ENCODE results near the gene ZFYVE28.

Gene ZFYVE28

DNA sequence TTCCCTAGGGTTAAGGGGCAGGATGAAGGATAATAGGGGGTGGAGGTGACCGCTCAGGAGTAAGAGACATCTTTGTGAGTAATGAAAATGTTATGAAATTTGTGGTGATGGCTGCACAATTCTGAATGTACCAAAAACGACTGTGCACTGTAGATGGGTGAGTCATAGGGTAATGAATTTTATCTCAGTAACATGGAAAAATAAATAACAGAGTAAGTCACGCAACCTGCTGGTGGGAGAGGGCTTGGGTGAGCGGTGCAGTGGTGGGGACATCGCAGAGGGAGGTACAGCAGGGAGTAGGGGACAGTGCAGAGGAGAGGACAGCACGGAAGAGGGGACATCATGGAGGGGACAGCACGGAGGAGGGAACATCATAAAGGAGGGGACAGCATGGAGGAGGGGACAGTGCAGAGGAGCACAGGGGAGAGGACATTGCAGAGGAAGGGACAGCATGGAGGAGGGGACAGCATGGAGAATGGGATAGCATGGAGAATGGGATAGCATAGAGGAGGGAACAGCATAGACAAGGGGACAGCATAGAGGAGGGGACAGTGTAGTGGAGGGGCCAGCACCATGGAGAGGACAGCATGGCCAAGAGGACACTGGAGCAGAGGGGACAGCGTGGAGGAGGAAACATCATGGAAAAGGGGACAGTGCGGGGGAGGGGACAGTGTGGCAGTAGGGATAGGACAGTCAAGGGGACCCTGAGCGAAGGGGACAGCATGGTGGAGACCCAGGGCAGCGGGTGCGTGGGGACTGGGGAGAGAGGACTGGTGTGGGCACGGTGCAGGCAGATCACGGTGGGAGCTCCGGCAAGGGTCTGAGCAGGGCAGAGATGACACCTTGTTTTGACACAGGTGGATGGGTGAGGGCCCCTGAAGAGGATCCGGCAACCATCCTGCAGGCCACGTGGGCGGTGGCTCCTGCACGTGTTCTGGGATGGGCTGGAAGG, 88.1 kb downstream of the ZFYVE28 start:
- DNase-seq: peak; percentile 96

DNA sequence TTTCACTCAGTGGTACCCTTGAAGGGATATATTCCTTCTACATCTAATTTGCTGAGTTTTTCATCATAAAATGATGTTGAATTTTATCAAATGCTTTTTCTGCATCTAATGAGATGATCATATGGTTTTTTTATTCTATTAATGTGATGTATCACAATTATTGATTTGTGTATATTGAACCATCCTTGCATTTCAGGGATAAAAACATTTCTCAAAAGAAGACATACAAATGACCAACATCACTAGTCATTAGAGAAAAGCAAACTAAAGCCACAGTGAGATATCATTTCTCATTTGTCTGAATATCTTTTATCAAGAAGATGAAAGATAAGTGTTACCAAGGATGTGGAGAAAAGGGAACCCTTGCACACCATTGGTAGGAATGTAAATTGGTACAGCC, 90.9 kb downstream of the ZFYVE28 start:
- DNase-seq: no peak

DNA sequence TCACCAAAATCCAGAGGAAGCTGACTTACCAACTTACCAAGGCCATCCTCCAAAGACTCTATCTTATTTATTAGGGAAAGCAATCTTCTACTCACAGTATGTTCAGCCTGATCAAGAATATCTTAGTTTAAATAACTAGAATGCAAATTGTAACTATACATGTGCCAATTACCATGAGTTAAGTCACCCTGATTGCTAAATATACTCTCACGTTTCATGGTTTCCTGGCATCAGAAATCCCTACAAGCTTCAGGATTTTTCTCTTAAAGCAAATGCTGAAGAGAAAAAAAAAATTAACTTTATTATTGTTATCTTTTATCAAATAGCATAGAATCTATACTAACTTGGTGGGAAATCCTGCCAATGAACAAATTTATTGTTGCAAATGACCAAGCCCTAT, 93.6 kb downstream of the ZFYVE28 start:
- DNase-seq: no peak

DNA sequence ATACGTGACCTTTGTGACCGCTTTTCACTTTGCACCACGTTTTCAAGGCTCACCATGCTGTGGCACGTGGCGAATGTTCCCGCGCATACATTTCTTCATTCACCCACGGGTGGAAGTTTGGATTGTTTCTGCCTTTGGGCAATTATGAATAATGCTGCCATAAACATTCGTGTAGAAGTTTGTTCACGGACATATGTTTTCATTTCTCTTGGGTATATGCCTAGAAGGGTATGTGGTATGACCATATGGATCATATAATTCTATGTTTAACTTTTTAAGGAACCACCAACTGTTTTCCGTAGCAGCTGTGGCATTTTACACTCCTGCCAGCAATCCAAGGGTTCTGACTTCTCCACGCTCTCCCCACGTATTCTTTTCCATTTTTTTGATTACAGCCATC, 95.6 kb downstream of the ZFYVE28 start:
- peak; percentile 60 for DNase-seq

DNA sequence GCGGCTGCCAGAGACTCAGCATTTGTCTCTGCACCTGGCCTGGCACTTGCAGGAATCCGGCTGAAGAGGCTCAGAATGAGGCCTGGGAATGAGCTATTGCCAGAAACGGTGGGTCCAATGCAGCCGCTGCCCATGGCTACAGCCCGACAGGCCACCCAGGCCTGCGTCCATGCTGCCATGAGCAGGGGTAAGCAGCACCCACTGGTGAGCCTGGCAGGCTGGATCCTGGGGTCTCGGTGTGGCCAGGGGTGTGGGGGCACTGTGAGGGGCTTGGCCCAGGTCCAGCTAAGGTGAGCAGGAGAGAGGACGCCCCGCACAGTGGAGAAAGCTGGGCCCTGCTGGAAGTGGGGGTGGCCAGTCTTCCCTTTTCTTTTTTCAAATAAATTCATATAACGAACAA, 96.2 kb downstream of the ZFYVE28 start:
- DNase-seq: no peak

DNA sequence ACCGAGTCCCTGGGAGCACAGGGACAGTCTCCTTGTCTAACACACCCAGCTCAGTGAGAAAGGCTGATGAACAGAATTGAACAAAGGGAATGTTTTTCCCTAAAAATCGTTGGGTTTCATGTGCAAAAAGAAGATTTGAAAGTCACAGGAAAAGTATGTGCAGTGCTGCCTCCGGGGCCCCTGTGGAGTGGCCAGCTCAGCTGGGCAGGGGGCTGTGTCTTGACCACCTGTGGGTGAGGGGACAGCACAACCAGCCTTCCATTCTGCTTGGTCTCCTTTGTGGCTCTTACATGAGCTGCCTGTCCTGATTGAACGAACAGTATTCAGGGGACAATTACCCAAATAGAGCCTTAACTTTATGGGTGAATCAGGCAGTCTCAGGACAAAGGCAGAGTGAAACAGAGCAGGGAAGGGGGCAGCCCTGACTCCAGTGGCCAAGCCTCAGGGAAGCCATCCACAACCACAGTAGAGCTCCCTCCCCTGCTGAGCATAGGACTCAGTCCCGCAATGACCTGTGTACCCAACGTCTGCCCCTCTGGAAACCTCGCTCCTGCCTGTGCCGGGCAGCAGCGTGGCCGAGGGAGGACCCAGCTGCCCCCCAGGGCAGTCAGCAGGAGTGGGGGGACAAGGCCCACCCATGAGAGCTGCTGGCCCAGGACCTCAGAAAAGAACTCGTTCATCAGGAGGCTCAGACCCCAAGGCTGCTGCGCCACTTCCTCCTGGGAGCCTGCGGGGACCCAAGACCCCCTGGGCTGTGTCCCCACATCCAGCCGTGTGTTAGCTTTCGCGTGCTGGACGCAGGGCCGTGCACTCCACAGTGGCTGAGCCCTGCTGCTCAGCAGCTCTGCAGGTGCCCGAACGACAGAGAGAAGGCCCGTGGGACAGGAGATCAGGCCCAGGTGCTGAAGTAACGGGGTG, 96.9 kb downstream of the ZFYVE28 start:
- no peak for DNase-seq

DNA sequence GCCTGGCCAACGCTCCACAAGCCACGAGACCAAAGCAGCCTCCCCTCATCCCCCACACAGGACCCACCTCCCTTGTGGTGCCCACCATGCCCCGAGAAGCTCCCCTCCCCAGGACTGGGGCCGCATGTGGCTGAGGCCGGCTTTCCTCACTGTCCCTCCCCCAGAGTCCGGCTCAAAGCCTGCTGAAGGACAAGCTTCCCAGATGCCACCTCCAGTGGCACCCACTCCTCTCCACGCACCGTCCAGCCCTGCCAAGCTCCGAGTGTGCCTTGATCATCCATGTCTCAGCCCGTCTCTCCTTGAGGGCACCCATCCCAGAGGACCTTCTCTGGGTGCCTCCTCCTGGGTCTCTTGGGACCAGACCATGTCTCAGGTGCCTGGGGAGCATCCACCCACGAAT, 97.7 kb downstream of the ZFYVE28 start:
- no peak for DNase-seq

DNA sequence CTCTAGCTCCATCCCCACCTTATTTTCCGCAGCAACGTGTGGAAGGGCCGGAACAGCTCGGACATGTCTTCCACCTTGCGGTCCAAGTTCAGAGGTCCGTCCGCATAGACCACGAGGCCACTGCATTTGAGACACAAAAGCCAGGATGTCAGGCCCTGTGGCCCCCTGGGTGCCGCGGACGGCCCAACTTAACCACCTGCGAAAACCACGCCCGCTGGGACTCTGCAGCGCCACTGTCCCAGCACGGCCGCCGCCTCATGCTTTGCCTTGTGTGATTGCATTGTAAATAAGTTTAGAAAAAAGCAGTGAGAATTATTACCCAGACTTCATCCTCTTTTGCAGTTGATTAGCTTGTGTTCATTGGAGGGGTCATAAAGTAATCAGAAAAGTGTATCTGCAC, 98.3 kb downstream of the ZFYVE28 start:
- no peak for DNase-seq

DNA sequence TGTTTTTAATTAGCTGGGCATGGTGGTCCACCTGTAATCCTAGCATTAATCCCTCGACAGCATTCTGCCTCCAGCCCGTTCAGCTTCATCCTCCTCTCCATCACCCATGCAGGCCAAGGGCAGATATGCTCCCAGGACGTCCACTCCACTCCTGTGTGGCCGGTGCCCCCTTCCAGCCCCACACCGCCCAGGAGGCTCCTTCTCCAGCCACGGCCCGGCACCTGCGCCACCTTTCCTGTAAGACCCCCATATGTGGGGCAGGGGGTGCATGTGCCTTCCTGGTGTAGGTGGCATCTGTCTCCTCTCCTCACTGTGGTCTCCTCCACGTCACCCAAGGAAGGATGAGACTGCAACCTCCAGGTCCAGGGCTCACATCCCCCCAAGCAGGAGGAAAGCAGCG, 99.6 kb downstream of the ZFYVE28 start:
- DNase-seq: no peak

DNA sequence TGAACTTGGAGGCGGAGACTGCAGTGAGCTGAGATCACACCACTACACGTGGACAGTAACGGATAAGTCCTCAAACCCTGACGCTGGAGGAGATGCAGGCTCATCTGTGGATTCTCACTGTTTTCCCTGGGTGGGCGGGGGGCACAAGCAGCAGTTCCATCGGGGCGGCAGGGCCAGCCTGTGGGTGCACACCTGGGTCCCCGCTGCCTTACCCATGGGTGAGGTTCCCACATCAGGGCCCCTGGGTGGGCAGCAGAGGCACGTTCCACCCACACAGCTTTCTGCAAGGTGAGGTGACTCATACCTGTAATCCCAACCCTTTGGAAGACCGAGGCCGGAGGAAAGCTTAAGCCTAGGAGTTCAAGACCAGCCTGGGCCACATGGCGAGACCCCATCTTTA, 100.0 kb downstream of the ZFYVE28 start:
- no peak for DNase-seq

DNA sequence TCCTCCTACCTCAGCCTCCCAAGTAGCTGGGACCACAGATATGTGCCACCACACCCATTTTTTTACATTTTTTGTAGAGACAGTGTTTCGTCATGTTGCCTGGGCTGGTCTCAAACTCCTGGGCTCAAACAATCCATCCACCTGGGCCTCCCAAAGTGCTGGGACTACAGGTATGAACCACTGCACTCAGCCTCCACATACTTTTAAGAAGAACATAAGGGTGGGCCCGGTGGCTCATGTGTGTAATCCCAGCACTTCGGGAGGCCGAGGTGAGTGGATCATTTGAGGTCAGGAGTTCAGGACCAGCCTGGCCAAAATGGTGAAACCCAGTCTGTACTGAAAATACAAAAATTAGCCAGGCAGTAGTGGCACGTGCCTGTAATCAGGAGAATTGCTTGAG, 105.1 kb downstream of the ZFYVE28 start:
- no peak for DNase-seq

DNA sequence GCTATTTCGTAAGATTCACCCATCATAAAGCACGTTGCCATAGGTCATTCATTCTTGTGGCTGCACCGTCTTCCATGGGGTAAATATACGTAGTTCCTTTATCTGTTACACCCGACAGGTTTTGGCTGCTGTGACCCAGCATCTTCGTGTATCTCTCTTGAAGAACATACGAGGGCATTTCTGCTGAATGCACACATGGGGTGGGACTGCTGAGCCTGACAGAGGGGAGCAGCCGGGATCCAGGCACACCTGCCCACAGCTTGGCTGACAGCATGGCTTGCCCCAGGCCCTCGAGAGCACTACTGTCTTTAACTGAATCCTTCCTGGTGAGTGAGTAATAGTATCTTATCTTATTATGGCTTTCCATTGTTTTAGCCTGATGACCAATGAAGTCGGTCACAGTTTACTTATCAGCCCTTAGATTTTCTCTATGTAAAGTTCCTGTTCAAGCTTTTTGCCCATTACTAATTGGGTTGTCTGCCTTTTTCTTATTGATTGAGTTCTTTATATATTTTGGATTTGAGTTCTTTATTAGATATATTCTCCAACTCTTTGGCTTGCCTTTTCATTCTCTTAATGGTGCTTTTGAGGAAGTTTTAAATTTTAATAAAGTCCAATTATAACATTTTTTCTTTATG, 111.6 kb downstream of the ZFYVE28 start:
- DNase-seq: peak; percentile 67

DNA sequence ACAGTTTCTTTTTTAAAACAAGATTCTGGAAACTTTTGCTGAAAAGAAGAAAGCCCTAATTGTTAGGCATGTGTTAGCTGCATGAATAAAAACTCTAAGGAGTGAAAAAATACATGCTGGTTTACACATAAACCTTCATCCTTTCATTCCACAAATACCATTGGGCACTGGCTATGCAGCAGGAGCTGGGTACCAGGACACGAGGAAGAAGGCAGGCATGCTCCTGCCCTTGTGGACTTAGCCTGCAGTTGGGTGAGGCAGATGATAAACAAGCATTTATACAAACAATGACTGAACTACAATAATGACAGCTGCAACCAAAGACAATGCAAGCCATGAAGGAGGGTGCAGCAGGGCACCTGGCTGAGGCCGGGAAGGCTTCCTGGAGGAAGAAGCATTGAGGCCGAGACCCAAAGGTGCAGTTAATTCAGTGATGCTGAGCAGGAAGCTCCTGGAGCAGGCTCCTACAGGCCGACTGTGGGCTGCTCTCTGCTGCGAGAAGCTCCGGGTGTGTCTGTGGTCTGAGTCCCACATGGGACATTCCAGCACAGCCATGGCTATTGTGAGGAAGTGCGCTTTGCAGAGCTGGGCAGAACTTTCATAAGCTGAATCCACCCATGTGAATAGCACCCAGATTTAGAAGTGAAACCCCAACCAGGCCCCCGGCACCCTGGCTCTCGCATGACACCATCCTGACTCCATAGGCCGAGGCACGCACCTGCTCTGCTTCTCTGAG, 112.5 kb downstream of the ZFYVE28 start:
- peak; percentile 94 for DNase-seq

DNA sequence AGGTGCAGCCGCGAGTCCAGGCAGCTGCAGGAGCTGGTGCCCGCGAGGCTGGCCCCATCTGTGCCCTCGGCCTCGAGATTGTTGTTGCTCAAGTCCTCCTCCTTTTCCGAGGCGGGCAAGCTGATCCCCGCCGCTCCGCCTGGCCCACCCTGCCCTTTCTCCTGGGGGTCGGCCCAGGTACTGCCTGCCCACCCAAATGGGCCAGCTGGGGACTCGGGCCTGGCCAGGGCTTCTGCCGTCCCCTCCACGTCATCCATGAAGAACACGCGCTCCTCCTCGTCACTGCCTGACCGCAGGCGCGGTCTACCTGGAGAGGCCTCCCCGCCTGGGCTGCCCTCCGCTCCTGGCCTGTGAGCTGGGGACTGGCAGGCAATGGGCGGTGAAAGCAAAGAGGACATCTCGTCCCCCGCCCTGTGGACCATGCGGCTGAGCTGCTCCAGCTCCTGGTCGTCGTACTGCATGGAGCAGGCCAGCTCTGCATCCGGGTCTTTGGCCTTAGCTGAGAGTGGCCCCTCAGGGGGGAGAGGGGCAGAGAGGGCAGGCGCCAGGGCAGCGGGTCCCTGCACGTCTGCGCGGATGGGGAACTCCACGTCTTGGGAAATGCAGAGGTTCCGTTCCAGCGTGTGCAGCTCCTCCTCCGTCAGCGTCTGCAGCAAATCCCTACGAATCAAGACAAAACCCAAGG, 113.4 kb downstream of the ZFYVE28 start:
- DNase-seq: no peak

DNA sequence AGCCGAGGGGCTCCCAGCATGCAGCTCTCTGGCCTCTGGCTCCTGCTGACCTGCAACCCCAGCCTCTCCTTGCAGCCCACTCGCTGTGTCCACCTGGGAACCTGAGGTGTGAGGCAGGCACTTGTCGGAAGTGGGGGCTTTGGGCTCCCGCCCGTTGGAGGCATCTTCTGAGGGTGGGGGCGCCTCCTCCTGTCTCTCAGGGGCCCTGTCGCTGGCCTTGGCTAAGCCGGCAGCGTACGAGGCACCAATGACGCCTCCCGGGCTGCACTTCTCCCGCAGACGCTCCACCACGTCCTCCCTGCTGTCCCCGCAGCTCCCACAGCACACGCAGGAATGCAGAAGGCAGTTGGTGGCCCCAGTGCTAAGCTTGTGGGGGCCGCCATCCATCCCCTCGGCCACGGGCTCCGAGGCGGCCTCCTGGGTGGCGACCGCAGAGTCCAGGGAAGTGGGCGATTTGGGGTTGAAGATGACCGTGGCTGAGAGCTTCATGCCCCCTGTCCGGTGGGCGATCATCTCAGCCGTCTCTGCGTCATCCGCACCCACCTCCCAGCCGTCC, 114.0 kb downstream of the ZFYVE28 start:
- DNase-seq: no peak

DNA sequence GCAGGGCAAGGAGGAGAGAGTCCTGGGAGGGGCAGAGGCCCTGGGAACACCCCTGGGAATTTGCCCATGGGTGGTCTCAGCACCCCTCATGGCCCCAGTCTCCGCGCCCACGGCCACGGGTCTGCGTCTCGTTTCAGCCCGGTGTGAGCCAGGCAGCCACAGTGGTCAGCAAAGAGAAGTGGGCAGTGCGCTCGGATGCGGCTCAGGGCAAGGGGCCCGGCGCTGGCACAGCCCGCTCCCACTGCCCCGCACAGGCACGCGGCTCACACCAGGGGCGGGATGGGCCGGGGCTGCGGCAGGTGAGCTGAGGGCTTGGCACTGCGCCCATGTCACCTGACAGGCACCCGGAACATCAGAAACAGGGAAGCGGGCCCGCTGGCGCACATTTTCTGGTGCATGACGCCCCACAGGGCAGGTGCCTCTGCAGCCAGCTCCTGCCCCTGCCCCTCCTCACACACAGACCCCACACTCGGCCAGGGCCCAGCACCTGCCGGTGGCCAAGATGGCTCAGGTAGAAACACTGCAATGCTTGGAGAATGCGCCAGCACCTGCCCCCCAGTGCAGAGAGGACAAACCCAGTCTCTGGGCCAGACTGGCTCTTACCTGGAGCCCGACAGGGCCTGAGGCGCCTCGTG, 114.6 kb downstream of the ZFYVE28 start:
- DNase-seq: no peak

DNA sequence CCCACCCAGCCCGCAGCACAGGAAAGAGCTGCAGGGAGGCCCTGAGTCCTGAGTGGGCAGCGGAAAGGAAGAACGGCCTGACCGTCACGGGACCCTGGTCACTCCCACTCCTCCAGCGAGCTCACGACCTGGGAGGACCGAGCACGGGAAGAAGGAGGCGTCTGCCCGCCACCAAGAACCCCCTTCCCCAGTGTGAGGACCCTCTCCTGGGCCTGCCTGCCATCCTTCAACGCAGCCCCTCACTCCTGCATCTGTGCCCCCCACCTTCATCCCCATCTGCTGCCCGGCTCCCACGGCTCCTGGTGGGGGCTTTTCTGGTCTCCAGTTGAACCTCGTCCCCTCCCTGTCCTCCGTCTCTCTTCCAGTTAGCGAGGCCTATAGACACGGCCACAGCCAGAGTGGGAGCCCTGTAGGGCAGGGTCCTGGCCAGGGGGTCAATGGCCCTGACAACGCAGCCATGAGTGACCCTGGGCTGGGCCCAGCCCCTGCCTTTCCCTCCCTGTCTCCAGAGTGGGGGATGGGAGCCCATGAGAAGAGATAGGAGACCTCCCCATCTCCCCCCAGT, 115.2 kb downstream of the ZFYVE28 start:
- no peak for DNase-seq

DNA sequence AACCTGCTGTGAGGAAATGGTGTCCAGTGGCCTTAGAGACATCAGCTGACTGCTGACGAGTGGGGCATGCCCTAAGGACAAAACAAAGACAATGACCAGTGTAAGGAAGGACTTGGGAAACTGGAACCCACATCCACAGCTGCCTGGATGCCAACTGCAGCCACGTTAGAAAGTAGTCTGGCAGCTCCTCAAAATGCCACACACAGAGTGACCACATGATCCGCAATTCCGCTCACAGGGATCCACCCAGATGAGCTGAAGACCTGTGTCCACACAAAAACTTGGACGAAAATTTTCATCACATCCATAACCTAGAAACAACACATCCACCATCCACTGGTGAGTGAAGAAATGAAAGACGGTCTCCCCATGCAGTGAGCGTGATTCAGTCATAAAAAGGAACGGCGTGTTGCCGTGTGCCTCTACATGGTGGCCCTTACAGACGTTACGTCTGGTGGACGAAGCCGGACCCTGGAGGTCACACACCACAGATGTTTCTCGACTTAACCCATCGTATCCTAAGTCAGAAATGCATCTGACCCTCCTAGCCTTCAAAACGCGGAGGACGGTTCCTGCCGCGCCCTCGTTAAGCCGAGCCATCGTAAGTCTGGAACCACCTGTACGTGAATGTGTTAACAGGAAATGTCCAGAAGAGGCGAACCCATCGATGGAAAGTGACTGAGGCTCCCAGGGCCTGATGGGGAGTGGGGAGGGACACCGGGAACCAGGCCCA, 115.9 kb downstream of the ZFYVE28 start:
- DNase-seq: no peak

DNA sequence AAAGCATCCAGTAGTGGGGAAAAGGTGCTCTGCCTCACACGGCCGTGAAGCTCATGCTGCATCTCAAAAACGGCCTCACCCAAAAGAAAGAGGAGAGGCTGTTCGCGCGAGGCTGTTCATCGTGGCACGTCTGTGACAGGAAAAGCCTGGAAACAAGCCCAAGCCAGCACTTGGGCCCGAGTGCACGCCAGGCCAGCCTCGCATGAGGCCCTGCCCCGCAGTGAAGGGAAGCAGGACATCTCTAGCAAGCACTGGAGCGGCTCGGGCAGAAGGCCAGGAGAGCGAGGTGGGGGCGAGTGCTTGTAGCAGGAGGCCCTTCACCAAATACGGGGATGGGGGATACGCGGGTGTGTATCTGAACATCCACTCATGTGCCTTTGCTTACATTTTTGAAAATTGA, 116.6 kb downstream of the ZFYVE28 start:
- no peak for DNase-seq

DNA sequence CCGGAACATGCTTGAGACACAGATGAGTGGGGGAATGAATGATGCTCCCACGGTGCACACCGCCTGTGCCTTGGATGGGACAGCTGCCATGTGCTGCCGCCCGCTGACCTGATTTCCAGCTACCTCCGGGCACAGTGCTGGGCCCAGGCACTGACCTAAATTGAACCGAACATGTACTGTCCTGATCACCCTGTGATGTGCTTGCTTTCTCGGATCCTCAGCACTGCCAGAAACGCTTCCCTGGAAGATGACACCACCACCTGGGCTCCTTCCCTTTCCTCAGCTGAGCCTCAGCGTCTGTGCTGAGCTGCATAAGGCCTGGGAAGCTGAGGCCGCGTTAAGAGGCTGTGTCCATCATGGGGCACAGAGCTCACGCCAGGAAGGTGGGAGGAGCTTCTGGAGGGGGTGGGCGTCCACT, 117.2 kb downstream of the ZFYVE28 start:
- no peak for DNase-seq

Data from MV-4-11 (cell line).